ENCODE results near the gene GARIN5B.

Gene GARIN5B

GRCh38 chr19:55310498-55310897, 52.6 kb downstream of the GARIN5B start:
- TF ChIP-seq CTCF (IDR thresholded peaks at IDR 0.05; ENCODE audit: low read depth, low read length), result no peak
- no peak overlapping the region for H3K4me3 ChIP-seq (ENCODE audit: low read depth, low read length)

GRCh38 chr19:55309448-55309847, 53.6 kb downstream of the GARIN5B start:
- TF ChIP-seq CTCF (IDR thresholded peaks at IDR 0.05; ENCODE audit: low read depth, low read length), result no peak
- no peak overlapping the region for H3K4me3 ChIP-seq (ENCODE audit: low read depth, low read length)

- no peak overlapping the region for H3K4me3 ChIP-seq (ENCODE audit: low read depth, low read length)
- TF ChIP-seq CTCF (IDR thresholded peaks at IDR 0.05; ENCODE audit: low read depth, low read length), result no peak
These were observed 54.8 kb downstream of the GARIN5B start for GRCh38 chr19:55308281-55308680.

GRCh38 chr19:55306712-55307111, 56.3 kb downstream of the GARIN5B start:
- TF ChIP-seq CTCF (IDR thresholded peaks at IDR 0.05; ENCODE audit: low read depth, low read length), result no peak
- H3K4me3 ChIP-seq (ENCODE audit: low read depth, low read length), result no peak overlapping the region

- TF ChIP-seq CTCF (IDR thresholded peaks at IDR 0.05; ENCODE audit: low read depth, low read length), result no peak
- no peak overlapping the region for H3K4me3 ChIP-seq (ENCODE audit: low read depth, low read length)
These were observed 57.0 kb downstream of the GARIN5B start for GRCh38 chr19:55305983-55306562.

GRCh38 chr19:55305491-55305890, 57.6 kb downstream of the GARIN5B start:
- no peak overlapping the region for H3K4me3 ChIP-seq (ENCODE audit: low read depth, low read length)
- TF ChIP-seq CTCF (IDR thresholded peaks at IDR 0.05; ENCODE audit: low read depth, low read length), result no peak

GRCh38 chr19:55304980-55305379, 58.1 kb downstream of the GARIN5B start:
- no peak overlapping the region for H3K4me3 ChIP-seq (ENCODE audit: low read depth, low read length)
- no peak for TF ChIP-seq CTCF (IDR thresholded peaks at IDR 0.05; ENCODE audit: low read depth, low read length)
